Lower leg skin (tissue), 4 donors: Measurements from ENCODE around the gene GPR83. TPM values are rescaled to one million over a fixed set of nuclear protein-coding genes. Genes with fewer than 3 reads are reported as not detected.
"Not testable (repeated sequence)": the region's sequence is repeated elsewhere in the genome, so short reads cannot be mapped to it uniquely, and the experiment has no call there.

Source experiments
- DNase-seq, 2 donors: peaks; one replicate each; pipeline ENCODE4 v3.0.0-alpha.2; 2019; ENCODE audit warnings: low spot score in 2 of 2
- H3K4me3 ChIP-seq: fragments of 200-600 bp; sonication (generic); 2 replicates; pipeline ENCODE4 v1.5.1; 2017; ENCODE audit warnings: mild to moderate bottlenecking, low read depth; ENCODE audit not compliant: poor library complexity, severe bottlenecking
- CTCF ChIP-seq, 3 donors: fragments of 450-650 bp; IDR thresholded peaks; one replicate each; pipeline ENCODE4 v1.5.1; 2016; ENCODE audit warnings: antibody characterized with exemption in 3 of 3, mild to moderate bottlenecking in 3 of 3, moderate library complexity in 2 of 3
- POLR2A ChIP-seq, 2 donors: fragments of 450-650 bp; IDR thresholded peaks; one replicate each; pipeline ENCODE4 v1.6.1; 2016 to 2017; ENCODE audit warnings: antibody characterized with exemption in 2 of 2, mild to moderate bottlenecking in 1 of 2, moderate library complexity in 1 of 2
- WGBS, 2 donors: methylation state at CpG; one replicate each; pipeline ENCODE4 v1.1.5; 2018; 5-methylcytosine and 5-hydroxymethylcytosine counted together
- intact Hi-C: fragments of 100-400 bp; cut with DNase I; formaldehyde crosslinking; loops from one replicate; pipeline ENCODE4 v1.15.0; 2023; ENCODE audit warnings: low total_unique reads
- total RNA-seq, 4 donors: library from RNA; depleted of rRNA; stranded (reverse); fragments of >200 nt; gene quantifications; one replicate each; pipeline ENCODE4 v1.1.0, GENCODE V29; 2016

GPR83 gene
- total RNA-seq, 4 donors from 2014 or later, result 0.29 TPM; not detected in 3

GRCh38 chr11:94398101-94398500 lies 3.1 kb downstream of the GPR83 start:
- TF ChIP-seq CTCF (IDR thresholded peaks at IDR 0.05), result no peak
- TF ChIP-seq POLR2A (IDR thresholded peaks at IDR 0.05), result no peak
- no peak overlapping the region for H3K4me3 ChIP-seq
- intact Hi-C loops, result no loop called here
- 81 to 94% methylated on average over 5 of the region's 5 CpGs for WGBS, 2 donors
- no peak for DNase-seq

- no peak for DNase-seq
- WGBS, 2 donors, result 89 to 93% methylated on average over 5 of the region's 5 CpGs
- intact Hi-C loops, result no loop called here
- no peak overlapping the region for H3K4me3 ChIP-seq
- no peak for TF ChIP-seq POLR2A (IDR thresholded peaks at IDR 0.05)
- TF ChIP-seq CTCF (IDR thresholded peaks at IDR 0.05), result no peak
Measured at GRCh38 chr11:94396282-94396681, 4.9 kb downstream of the GPR83 start.

GRCh38 chr11:94391937-94392336 lies 9.3 kb downstream of the GPR83 start:
- H3K4me3 ChIP-seq, intact Hi-C loops, DNase-seq: not testable (repeated sequence)
- WGBS, 2 donors, result 97 to 98% methylated on average over 4 of the region's 4 CpGs

GRCh38 chr11:94379613-94380012 lies 21.6 kb downstream of the GPR83 start:
- DNase-seq, result no peak
- intact Hi-C loops, result no loop called here
- TF ChIP-seq CTCF (IDR thresholded peaks at IDR 0.05) (no peak), POLR2A (IDR thresholded peaks at IDR 0.05) (no peak)
- H3K4me3 ChIP-seq, result no peak overlapping the region
- 52 to 53% methylated on average over 5 of the region's 5 CpGs for whole genome bisulfite sequencing, 2 donors

- TF ChIP-seq POLR2A (IDR thresholded peaks at IDR 0.05), result no peak
- no peak for TF ChIP-seq CTCF (IDR thresholded peaks at IDR 0.05)
- intact Hi-C loops, result no loop called here
- 82 to 95% methylated on average over 1 of the region's 1 CpG for WGBS, 2 donors
- no peak for DNase-seq
- no peak overlapping the region for H3K4me3 ChIP-seq
Measured at GRCh38 chr11:94376841-94377240, 24.4 kb downstream of the GPR83 start.

GRCh38 chr11:94370576-94370975 lies 30.6 kb downstream of the GPR83 start:
- H3K4me3 ChIP-seq, DNase-seq, intact Hi-C loops: not testable (repeated sequence)
- WGBS, 2 donors, result 66 to 69% methylated on average over 6 of the region's 6 CpGs

GRCh38 chr11:94350850-94351563 lies 50.2 kb downstream of the GPR83 start:
- DNase-seq, intact Hi-C loops, H3K4me3 ChIP-seq: not testable (repeated sequence)
- WGBS, 2 donors, result 63 to 75% methylated on average over 10 of the region's 10 CpGs

- WGBS, 2 donors, result 73 to 80% methylated on average over 8 of the region's 8 CpGs
- H3K4me3 ChIP-seq, intact Hi-C loops, DNase-seq: not testable (repeated sequence)
Measured at GRCh38 chr11:94346311-94346710, 54.9 kb downstream of the GPR83 start.
